ENCODE data around the gene RHO. TPM values are rescaled to one million over a fixed set of nuclear protein-coding genes. Genes with fewer than 3 reads are reported as not detected.

Gene RHO
- total and polyA plus RNA-seq, 10 of the 15 experiments (the other 5 are each of a cell fraction or from before 2014, with no cell fraction given) = not detected

- TF ChIP-seq TAF1 (IDR thresholded peaks at IDR 0.05; ENCODE audit: borderline replicate concordance, low read depth, low read length) = no peak
- no peaks in the 10 kb centered on the region for H3K79me2 ChIP-seq (ENCODE audit: control insufficient read depth, insufficient read depth, low read length)
- RAD21 ChIA-PET (ENCODE audit: unreplicated experiment) = no interaction called here
- H2AFZ ChIP-seq (ENCODE audit: control insufficient read depth, low read depth, low read length) = no peak overlapping the region
- intact Hi-C loops (cut with micrococcal nuclease; ENCODE audit: unreplicated experiment) = no loop called here
- FAIRE-seq (no peak), ATAC-seq (no peak), DNase-seq (ENCODE audit: low read depth, low spot score) (no peak)
- SMC1A ChIA-PET (ENCODE audit: uncharacterized antibody, unreplicated experiment) = no interaction called here
- no peak overlapping the region for H3K4me3 ChIP-seq
- no peak overlapping the region for H3K9ac ChIP-seq (ENCODE audit: control insufficient read depth, insufficient read depth, low read length)
- WGBS (ENCODE audit: insufficient coverage, insufficient replicate concordance, low lambda C conversion rate, missing lambda C conversion rate) = 44% methylated on average over 12 of the region's 12 CpGs
- H3K4me2 ChIP-seq (ENCODE audit: control insufficient read depth, insufficient read depth) = no peak overlapping the region
- POLR2A ChIA-PET = no interaction called here
- H3K27me3 ChIP-seq (replicated peaks in 1 of 2; ENCODE audit: control insufficient read depth in 2 of 2, insufficient read depth in 2 of 2, low read length in 1 of 2) = no peaks in the 10 kb centered on the region
- H3K27ac ChIP-seq (ENCODE audit: control insufficient read depth, insufficient read depth) = no peak overlapping the region
- no peaks in the 10 kb centered on the region for H3K9me3 ChIP-seq (replicated peaks; ENCODE audit: control insufficient read depth, insufficient read depth, low read length)
- no TSS peak for BruUV-seq (replicated peaks)
- no peaks in the 10 kb centered on the region for H4K20me1 ChIP-seq (ENCODE audit: control insufficient read depth, insufficient read depth)
- H3K36me3 ChIP-seq (ENCODE audit: control insufficient read depth in 2 of 2, insufficient read depth in 2 of 2, low read length in 1 of 2) = no peaks in the 10 kb centered on the region
- in situ Hi-C loops (cut with MboI) = no loop called here
- CTCF ChIA-PET = interaction anchor here (1.0 kb wide), 1 partner anchor 14 kb away, joined by 4 read pairs; no protein-coding TSS in a partner anchor
- no peaks in the 10 kb centered on the region for H3K4me1 ChIP-seq (ENCODE audit: control insufficient read depth, insufficient read depth, low read length)
Observed at GRCh38 chr3:129563332-129563731, 34.9 kb downstream of the RHO start.

DNA sequence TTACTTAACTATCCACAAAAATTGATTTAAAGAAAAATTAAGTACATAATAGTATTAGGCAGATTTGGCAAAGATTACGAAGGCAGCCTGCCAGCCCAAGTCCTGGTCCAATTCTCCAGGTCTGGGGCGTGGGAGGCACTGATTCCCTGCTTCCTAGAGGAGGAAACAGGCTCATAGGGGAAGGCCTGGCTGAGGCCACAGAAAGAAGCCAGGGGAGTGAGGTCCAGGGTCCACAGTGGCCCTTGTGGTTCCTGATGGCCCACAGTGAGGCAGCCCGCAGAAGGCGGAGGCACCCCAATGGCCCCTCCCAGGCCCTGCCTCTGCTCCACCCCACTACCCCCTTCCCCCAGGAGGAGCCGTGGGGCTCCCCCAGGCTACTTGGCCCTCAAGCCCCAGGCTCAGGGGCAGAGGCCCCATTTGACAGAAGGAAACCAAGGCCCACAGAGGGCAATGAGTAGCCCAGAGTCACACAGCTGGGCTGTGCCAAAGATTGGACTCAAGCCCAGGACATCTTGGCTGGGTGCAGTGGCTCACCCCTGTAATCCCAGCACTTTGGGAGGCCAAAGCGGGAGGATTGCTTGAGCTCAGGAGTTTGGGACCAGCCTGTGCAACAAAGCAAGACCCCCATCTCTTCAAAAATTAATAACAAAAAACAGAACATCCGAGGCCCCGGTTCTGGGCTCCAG lies 35.6 kb downstream of the RHO start:
- no peak for DNase-seq (ENCODE audit: low read depth, low spot score)
- no peak overlapping the region for H3K4me2 ChIP-seq (ENCODE audit: control insufficient read depth, insufficient read depth)
- H3K9ac ChIP-seq (ENCODE audit: control insufficient read depth, insufficient read depth, low read length) = no peak overlapping the region
- no peaks in the 10 kb centered on the region for H4K20me1 ChIP-seq (ENCODE audit: control insufficient read depth, insufficient read depth)
- no peaks in the 10 kb centered on the region for H3K4me1 ChIP-seq (ENCODE audit: control insufficient read depth, insufficient read depth, low read length)
- RAD21 ChIA-PET (ENCODE audit: unreplicated experiment) = no interaction called here
- H3K9me3 ChIP-seq (replicated peaks; ENCODE audit: control insufficient read depth, insufficient read depth, low read length) = no peaks in the 10 kb centered on the region
- H3K4me3 ChIP-seq = no peak overlapping the region
- ATAC-seq = no peak
- no peaks in the 10 kb centered on the region for H3K79me2 ChIP-seq (ENCODE audit: control insufficient read depth, insufficient read depth, low read length)
- no peaks in the 10 kb centered on the region for H3K36me3 ChIP-seq (ENCODE audit: control insufficient read depth in 2 of 2, insufficient read depth in 2 of 2, low read length in 1 of 2)
- in situ Hi-C loops (cut with MboI) = no loop called here
- no TSS peak for BruUV-seq (replicated peaks)
- no peak overlapping the region for H2AFZ ChIP-seq (ENCODE audit: control insufficient read depth, low read depth, low read length)
- H3K27ac ChIP-seq (ENCODE audit: control insufficient read depth, insufficient read depth) = no peak overlapping the region
- WGBS (ENCODE audit: insufficient coverage, insufficient replicate concordance, low lambda C conversion rate, missing lambda C conversion rate) = 47% methylated on average over 8 of the region's 8 CpGs
- intact Hi-C loops (cut with micrococcal nuclease; ENCODE audit: unreplicated experiment) = no loop called here
- no peaks in the 10 kb centered on the region for H3K27me3 ChIP-seq (replicated peaks in 1 of 2; ENCODE audit: control insufficient read depth in 2 of 2, insufficient read depth in 2 of 2, low read length in 1 of 2)
- CTCF ChIA-PET = interaction anchor here (1.0 kb wide), 1 partner anchor 14 kb away, joined by 4 read pairs; no protein-coding TSS in a partner anchor
- no peak for FAIRE-seq
- POLR2A ChIA-PET = no interaction called here
- SMC1A ChIA-PET (ENCODE audit: uncharacterized antibody, unreplicated experiment) = no interaction called here
- TF ChIP-seq MYC (IDR thresholded peaks at IDR 0.05; ENCODE audit: insufficient read depth, insufficient read length, insufficient replicate concordance, low read length, severe bottlenecking) (no peak), SIN3A (IDR thresholded peaks at IDR 0.05; ENCODE audit: low read depth, low read length) (no peak), USF2 (IDR thresholded peaks at IDR 0.05; ENCODE audit: borderline replicate concordance, low read depth, low read length) (no peak), MEF2A (IDR thresholded peaks at IDR 0.05; ENCODE audit: insufficient read depth, low read depth, low read length) (no peak), CREB1 (IDR thresholded peaks at IDR 0.05; ENCODE audit: low read depth) (no peak), NFIC (IDR thresholded peaks at IDR 0.05; ENCODE audit: low read depth, low read length) (no peak), ETV6 (conservative IDR thresholded peaks at IDR 0.05 in 1 of 2, IDR thresholded peaks at IDR 0.05 in 1 of 2; ENCODE audit: borderline replicate concordance in 1 of 2, low read depth in 1 of 2) (no peak), TCF12 (IDR thresholded peaks at IDR 0.05; ENCODE audit: low read depth, low read length) (no peak), EED (IDR thresholded peaks at IDR 0.05; ENCODE audit: low read depth) (no peak), PRDM15 (CRISPR knock-in tag; IDR thresholded peaks at IDR 0.05) (no peak)

All from GM12878 (cell line).